ENCODE data around the gene KIAA0040. TPM values are rescaled to one million over a fixed set of nuclear protein-coding genes. Genes with fewer than 3 reads are reported as not detected.

Gene KIAA0040
- total and polyA plus RNA-seq, 10 of the 15 experiments (the other 5 are each of a cell fraction or from before 2014, with no cell fraction given), result 7.6 to 47.7 (median 23.5) TPM

DNA sequence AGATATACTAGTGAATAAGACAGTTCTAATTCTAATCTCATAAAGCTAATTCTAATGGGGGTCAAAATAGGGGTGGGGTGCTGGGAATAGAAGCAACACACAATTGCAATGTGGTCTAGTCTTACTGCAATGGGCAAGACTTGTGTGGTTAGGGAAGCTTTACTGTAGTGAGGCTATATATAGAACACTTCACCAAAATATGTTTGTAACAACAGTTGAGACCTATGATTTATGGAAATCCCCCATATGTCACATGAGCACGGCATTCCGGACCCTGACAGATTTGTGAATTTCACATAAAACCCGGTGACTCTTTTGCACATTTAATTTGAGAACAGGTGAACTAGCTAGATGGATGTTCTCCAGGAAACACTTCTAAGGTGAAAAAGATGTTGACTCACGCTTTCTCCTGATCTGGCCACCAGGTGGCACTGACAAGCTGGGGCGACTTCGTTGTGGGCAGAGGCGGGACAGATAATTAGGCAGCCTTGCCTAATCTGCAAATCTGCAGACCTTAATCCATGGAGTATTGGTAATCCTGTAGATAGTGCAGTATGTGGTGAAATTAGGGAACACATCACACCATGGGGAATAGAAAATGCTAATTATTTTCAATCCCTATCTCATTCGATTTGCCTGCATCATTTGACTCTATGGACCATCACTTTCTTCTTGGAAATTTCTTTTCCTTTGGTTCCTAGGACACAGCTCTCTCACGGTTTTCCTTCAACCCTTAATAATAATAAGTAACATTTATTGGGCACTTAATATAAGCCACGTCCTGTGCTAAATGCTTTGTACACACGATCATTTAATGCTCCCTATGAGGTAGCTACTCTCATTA, 37.7 kb downstream of the KIAA0040 start:
- CTCF ChIA-PET, result interaction anchor here (0.6 to 12.8 kb wide), 73 partner anchors 9 to 731 kb away, joined by 3 to 477 read pairs (median 5); partner anchors contain the start of genes KIAA0040 and MRPS14
- peaks cover 0 to 2% of the 10 kb centered on the region in 2 experiments; a peak in 2 of 4 replicates for H3K36me3 ChIP-seq (ENCODE audit: control insufficient read depth in 2 of 2, insufficient read depth in 2 of 2, low read length in 1 of 2)
- no TSS peak for BruUV-seq (replicated peaks)
- in situ Hi-C loops (cut with MboI), result loop anchor here (5.0 to 10.0 kb wide), 3 partner anchors 167 to 920 kb away; no protein-coding TSS in a partner anchor
- no peaks in the 10 kb centered on the region for H3K9me3 ChIP-seq (replicated peaks; ENCODE audit: control insufficient read depth, insufficient read depth, low read length)
- H4K20me1 ChIP-seq (ENCODE audit: control insufficient read depth, insufficient read depth), result no peaks in the 10 kb centered on the region
- intact Hi-C loops (cut with micrococcal nuclease; ENCODE audit: unreplicated experiment), result loop anchor here (1.0 to 10.0 kb wide), 3 partner anchors 164 to 920 kb away; partner anchors contain the start of gene TNR
- WGBS (ENCODE audit: insufficient coverage, insufficient replicate concordance, low lambda C conversion rate, missing lambda C conversion rate), result 15% methylated on average over 11 of the region's 11 CpGs
- no peak overlapping the region for H3K27ac ChIP-seq (ENCODE audit: control insufficient read depth, insufficient read depth)
- RAD21 ChIA-PET (ENCODE audit: unreplicated experiment), result interaction anchor here (0.6 to 5.5 kb wide), 44 partner anchors 9 to 669 kb away, joined by 3 to 193 read pairs (median 5); partner anchors contain the start of gene KIAA0040
- peaks cover 0 to 5% of the 10 kb centered on the region in 2 experiments; a peak in 2 of 4 replicates for H3K27me3 ChIP-seq (replicated peaks in 1 of 2; ENCODE audit: control insufficient read depth in 2 of 2, insufficient read depth in 2 of 2, low read length in 1 of 2)
- H3K4me2 ChIP-seq (ENCODE audit: control insufficient read depth, insufficient read depth), result no peak overlapping the region
- FAIRE-seq, result peak; percentile 91
- ATAC-seq, result peak; percentile 81
- no peak overlapping the region for H2AFZ ChIP-seq (ENCODE audit: control insufficient read depth, low read depth, low read length)
- DNase-seq (ENCODE audit: low read depth, low spot score), result no peak
- POLR2A ChIA-PET, result interaction anchor here (0.8 to 3.2 kb wide), 6 partner anchors 11 to 166 kb away, joined by 3 to 10 read pairs (median 3); no protein-coding TSS in a partner anchor
- no peak overlapping the region for H3K4me3 ChIP-seq
- SMC1A ChIA-PET (ENCODE audit: uncharacterized antibody, unreplicated experiment), result interaction anchor here (0.5 to 4.1 kb wide), 57 partner anchors 8 to 1677 kb away, joined by 3 to 268 read pairs (median 5); no protein-coding TSS in a partner anchor
- no peak overlapping the region for H3K9ac ChIP-seq (ENCODE audit: control insufficient read depth, insufficient read depth, low read length)
- no peaks in the 10 kb centered on the region for H3K79me2 ChIP-seq (ENCODE audit: control insufficient read depth, insufficient read depth, low read length)
- H3K4me1 ChIP-seq (ENCODE audit: control insufficient read depth, insufficient read depth, low read length), result peaks cover 7% of the 10 kb centered on the region; the same call in 1 of the 2 replicates
- TF ChIP-seq MYB (IDR thresholded peaks at IDR 0.05; ENCODE audit: borderline replicate concordance, low read depth, low read length) (no peak), BACH1 (IDR thresholded peaks at IDR 0.05; ENCODE audit: borderline replicate concordance) (0 out of 2 replicates have a peak, but pooled peaks have one; percentile 16), ZBED1 (IDR thresholded peaks at IDR 0.05; ENCODE audit: borderline replicate concordance) (no peak), CBX5 (IDR thresholded peaks at IDR 0.05; ENCODE audit: low read depth) (no peak), SRF (IDR thresholded peaks at IDR 0.05; ENCODE audit: low read depth in 2 of 2, low read length in 2 of 2) (no peak), NBN (IDR thresholded peaks at IDR 0.05) (0 out of 2 replicates have a peak, but pooled peaks have one; percentile 22), PML (IDR thresholded peaks at IDR 0.05; ENCODE audit: low read length) (no peak), POLR2A (IDR thresholded peaks at IDR 0.05; ENCODE audit: low read depth, low read length) (no peak), NR2F1 (conservative IDR thresholded peaks at IDR 0.05) (no peak), YY1 (IDR thresholded peaks at IDR 0.05; ENCODE audit: low read depth, low read length) (peak; percentile 68; the same call in 1 of the 2 replicates), ZSCAN29 (IDR thresholded peaks at IDR 0.05) (no peak), RUNX3 (IDR thresholded peaks at IDR 0.05; ENCODE audit: low read length) (peak; percentile 57), SREBF2 (IDR thresholded peaks at IDR 0.05; ENCODE audit: low read length) (no peak)
- TF ChIP-seq, protein P1, sequence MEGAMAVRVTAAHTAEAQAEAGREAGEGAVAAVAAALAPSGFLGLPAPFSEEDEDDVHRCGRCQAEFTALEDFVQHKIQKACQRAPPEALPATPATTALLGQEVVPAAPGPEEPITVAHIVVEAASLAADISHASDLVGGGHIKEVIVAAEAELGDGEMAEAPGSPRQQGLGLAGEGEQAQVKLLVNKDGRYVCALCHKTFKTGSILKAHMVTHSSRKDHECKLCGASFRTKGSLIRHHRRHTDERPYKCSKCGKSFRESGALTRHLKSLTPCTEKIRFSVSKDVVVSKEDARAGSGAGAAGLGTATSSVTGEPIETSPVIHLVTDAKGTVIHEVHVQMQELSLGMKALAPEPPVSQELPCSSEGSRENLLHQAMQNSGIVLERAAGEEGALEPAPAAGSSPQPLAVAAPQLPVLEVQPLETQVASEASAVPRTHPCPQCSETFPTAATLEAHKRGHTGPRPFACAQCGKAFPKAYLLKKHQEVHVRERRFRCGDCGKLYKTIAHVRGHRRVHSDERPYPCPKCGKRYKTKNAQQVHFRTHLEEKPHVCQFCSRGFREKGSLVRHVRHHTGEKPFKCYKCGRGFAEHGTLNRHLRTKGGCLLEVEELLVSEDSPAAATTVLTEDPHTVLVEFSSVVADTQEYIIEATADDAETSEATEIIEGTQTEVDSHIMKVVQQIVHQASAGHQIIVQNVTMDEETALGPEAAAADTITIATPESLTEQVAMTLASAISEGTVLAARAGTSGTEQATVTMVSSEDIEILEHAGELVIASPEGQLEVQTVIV (IDR thresholded peaks at IDR 0.05; ENCODE audit: borderline replicate concordance, partially characterized antibody), result no peak
- TF ChIP-seq, protein P2, sequence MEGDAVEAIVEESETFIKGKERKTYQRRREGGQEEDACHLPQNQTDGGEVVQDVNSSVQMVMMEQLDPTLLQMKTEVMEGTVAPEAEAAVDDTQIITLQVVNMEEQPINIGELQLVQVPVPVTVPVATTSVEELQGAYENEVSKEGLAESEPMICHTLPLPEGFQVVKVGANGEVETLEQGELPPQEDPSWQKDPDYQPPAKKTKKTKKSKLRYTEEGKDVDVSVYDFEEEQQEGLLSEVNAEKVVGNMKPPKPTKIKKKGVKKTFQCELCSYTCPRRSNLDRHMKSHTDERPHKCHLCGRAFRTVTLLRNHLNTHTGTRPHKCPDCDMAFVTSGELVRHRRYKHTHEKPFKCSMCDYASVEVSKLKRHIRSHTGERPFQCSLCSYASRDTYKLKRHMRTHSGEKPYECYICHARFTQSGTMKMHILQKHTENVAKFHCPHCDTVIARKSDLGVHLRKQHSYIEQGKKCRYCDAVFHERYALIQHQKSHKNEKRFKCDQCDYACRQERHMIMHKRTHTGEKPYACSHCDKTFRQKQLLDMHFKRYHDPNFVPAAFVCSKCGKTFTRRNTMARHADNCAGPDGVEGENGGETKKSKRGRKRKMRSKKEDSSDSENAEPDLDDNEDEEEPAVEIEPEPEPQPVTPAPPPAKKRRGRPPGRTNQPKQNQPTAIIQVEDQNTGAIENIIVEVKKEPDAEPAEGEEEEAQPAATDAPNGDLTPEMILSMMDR (IDR thresholded peaks at IDR 0.05 in 2 of 3, conservative IDR thresholded peaks at IDR 0.05 in 1 of 3; ENCODE audit: control insufficient read depth in 2 of 3, extremely low read depth in 1 of 3, insufficient read depth in 1 of 3, low read depth in 3 of 3, low read length in 3 of 3), result peak; percentile 88 to 91 (median 88)
- TF ChIP-seq, protein P3, sequence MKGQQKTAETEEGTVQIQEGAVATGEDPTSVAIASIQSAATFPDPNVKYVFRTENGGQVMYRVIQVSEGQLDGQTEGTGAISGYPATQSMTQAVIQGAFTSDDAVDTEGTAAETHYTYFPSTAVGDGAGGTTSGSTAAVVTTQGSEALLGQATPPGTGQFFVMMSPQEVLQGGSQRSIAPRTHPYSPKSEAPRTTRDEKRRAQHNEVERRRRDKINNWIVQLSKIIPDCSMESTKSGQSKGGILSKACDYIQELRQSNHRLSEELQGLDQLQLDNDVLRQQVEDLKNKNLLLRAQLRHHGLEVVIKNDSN (IDR thresholded peaks at IDR 0.05; ENCODE audit: borderline replicate concordance, extremely low read length, insufficient read depth, low read depth, low read length), result no peak
- TF ChIP-seq, protein P4, sequence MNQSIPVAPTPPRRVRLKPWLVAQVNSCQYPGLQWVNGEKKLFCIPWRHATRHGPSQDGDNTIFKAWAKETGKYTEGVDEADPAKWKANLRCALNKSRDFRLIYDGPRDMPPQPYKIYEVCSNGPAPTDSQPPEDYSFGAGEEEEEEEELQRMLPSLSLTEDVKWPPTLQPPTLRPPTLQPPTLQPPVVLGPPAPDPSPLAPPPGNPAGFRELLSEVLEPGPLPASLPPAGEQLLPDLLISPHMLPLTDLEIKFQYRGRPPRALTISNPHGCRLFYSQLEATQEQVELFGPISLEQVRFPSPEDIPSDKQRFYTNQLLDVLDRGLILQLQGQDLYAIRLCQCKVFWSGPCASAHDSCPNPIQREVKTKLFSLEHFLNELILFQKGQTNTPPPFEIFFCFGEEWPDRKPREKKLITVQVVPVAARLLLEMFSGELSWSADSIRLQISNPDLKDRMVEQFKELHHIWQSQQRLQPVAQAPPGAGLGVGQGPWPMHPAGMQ (IDR thresholded peaks at IDR 0.05; ENCODE audit: borderline replicate concordance), result no peak
